ENCODE results near the gene CMSS1.

CMSS1 gene

GRCh38 chr3:100097919-100098783, 280.5 kb downstream of the CMSS1 start:
- no peak for DNase-seq

GRCh38 chr3:100098784-100099070, 281.1 kb downstream of the CMSS1 start:
- DNase-seq = no peak

- DNase-seq = no peak
Measured at GRCh38 chr3:100099621-100100020, 282.0 kb downstream of the CMSS1 start.

- no peak for DNase-seq
Measured at GRCh38 chr3:100100425-100100824, 282.8 kb downstream of the CMSS1 start.

GRCh38 chr3:100102757-100103156, 285.1 kb downstream of the CMSS1 start:
- no peak for DNase-seq

- no peak for DNase-seq
Measured at GRCh38 chr3:100103558-100104441, 286.1 kb downstream of the CMSS1 start.

- DNase-seq = no peak
Measured at GRCh38 chr3:100104442-100104798, 286.8 kb downstream of the CMSS1 start.

- DNase-seq = no peak
Measured at GRCh38 chr3:100104817-100105413, 287.3 kb downstream of the CMSS1 start.

- no peak for DNase-seq
Measured at GRCh38 chr3:100105501-100105900, 287.8 kb downstream of the CMSS1 start.

- no peak for DNase-seq
Measured at GRCh38 chr3:100106094-100106493, 288.4 kb downstream of the CMSS1 start.

GRCh38 chr3:100106531-100107141, 289.0 kb downstream of the CMSS1 start:
- DNase-seq = no peak

- no peak for DNase-seq
Measured at GRCh38 chr3:100107221-100107814, 289.7 kb downstream of the CMSS1 start.

GRCh38 chr3:100108464-100109079, 290.9 kb downstream of the CMSS1 start:
- no peak for DNase-seq

GRCh38 chr3:100110162-100110561, 292.5 kb downstream of the CMSS1 start:
- DNase-seq = no peak

GRCh38 chr3:100111728-100112127, 294.1 kb downstream of the CMSS1 start:
- DNase-seq = no peak

GRCh38 chr3:100113723-100114412, 296.2 kb downstream of the CMSS1 start:
- DNase-seq = no peak

- no peak for DNase-seq
Measured at GRCh38 chr3:100114413-100115030, 296.9 kb downstream of the CMSS1 start, which contains the start of gene FILIP1L. FILIP1L (minus strand) TSS chr3:100114501.

GRCh38 chr3:100117093-100117492, 299.4 kb downstream of the CMSS1 start:
- no peak for DNase-seq

- no peak for DNase-seq
Measured at GRCh38 chr3:100120012-100120411, 302.4 kb downstream of the CMSS1 start.

- DNase-seq = no peak
Measured at GRCh38 chr3:100120693-100121092, 303.0 kb downstream of the CMSS1 start.

- no peak for DNase-seq
Measured at GRCh38 chr3:100122321-100122720, 304.7 kb downstream of the CMSS1 start.

Measured in activated CD8-positive, alpha-beta memory T cell treated with anti-CD3 and anti-CD28 coated beads for 24 hours (primary cell).